Measurements from ENCODE around the gene OR10H3.

OR10H3 gene

GRCh38 chr19:15737722-15738121, at the start of gene OR10H3:
OR10H3 (plus strand) TSS chr19:15737985; CDS start chr19:15741393, 3,408 bp downstream.
- TF ChIP-seq CTCF (IDR thresholded peaks at IDR 0.05), result no peak

- TF ChIP-seq CTCF (IDR thresholded peaks at IDR 0.05), result no peak
These were observed 41.1 kb upstream of the OR10H3 start for GRCh38 chr19:15696654-15697194.

- no peak for TF ChIP-seq CTCF (IDR thresholded peaks at IDR 0.05)
These were observed 35.8 kb upstream of the OR10H3 start for GRCh38 chr19:15701757-15702533.

GRCh38 chr19:15702534-15702930, 35.3 kb upstream of the OR10H3 start:
- no peak for TF ChIP-seq CTCF (IDR thresholded peaks at IDR 0.05)

- no peak for TF ChIP-seq CTCF (IDR thresholded peaks at IDR 0.05)
These were observed 23.1 kb upstream of the OR10H3 start for GRCh38 chr19:15714638-15715037.

- no peak for TF ChIP-seq CTCF (IDR thresholded peaks at IDR 0.05)
These were observed 22.1 kb upstream of the OR10H3 start for GRCh38 chr19:15715642-15716041.

- no peak for TF ChIP-seq CTCF (IDR thresholded peaks at IDR 0.05)
These were observed 20.0 kb upstream of the OR10H3 start for GRCh38 chr19:15717809-15718208.
